ENCODE data around the gene TPRA1. TPM values are rescaled to one million over a fixed set of nuclear protein-coding genes. Genes with fewer than 3 reads are reported as not detected.

The TPRA1 gene
- total RNA-seq, 2 experiments from 2014 or later = 7.5 to 7.8 TPM

- peaks cover 8% of the 10 kb centered on the region for H3K4me1 Mint-ChIP-seq (ENCODE audit: low read depth)
- H3K4me3 Mint-ChIP-seq = no peak overlapping the region
- H3K27ac Mint-ChIP-seq = no peak overlapping the region
- no peaks in the 10 kb centered on the region for H3K36me3 Mint-ChIP-seq (ENCODE audit: low read depth)
- H3K4me3 ChIP-seq (ENCODE audit: low read length) = no peak overlapping the region
- intact Hi-C loops (cut with DNase I, micrococcal nuclease) = loop anchor here (10.0 kb wide), 1 partner anchor 1408 kb away; no protein-coding TSS in a partner anchor
- H3K9me3 Mint-ChIP-seq = no peaks in the 10 kb centered on the region
- TF ChIP-seq CTCF (IDR thresholded peaks at IDR 0.05) = no peak
- CTCF ChIA-PET = no interaction called here
- no peaks in the 10 kb centered on the region for H3K36me3 ChIP-seq (ENCODE audit: insufficient read depth, low read length)
- DNase-seq = no peak
- H3K27ac ChIP-seq (ENCODE audit: low read depth in 1 of 2, low read length in 2 of 2) = no peak overlapping the region
- no peaks in the 10 kb centered on the region for H3K27me3 ChIP-seq (ENCODE audit: control insufficient read depth in 1 of 2, insufficient read depth in 2 of 2, low read length in 2 of 2)
- H3K4me1 ChIP-seq (ENCODE audit: insufficient read depth, low read length) = peaks cover 11% of the 10 kb centered on the region
- ATAC-seq (ENCODE audit: poor library complexity) = no peak
- no peaks in the 10 kb centered on the region for H3K9me3 ChIP-seq (ENCODE audit: control insufficient read depth in 1 of 2, insufficient read depth in 1 of 2, low read length in 2 of 2)
- POLR2A ChIA-PET = no interaction called here
- no peaks in the 10 kb centered on the region for H3K27me3 Mint-ChIP-seq
These were observed 48.0 kb downstream of the TPRA1 start for GRCh38 chr3:127542441-127542952.

- Histone ChIP-seq H3K4me3 (ENCODE audit: low read length) (no peak overlapping the region), H3K27ac (ENCODE audit: low read depth in 1 of 2, low read length in 2 of 2) (no peak overlapping the region), H3K4me1 (ENCODE audit: insufficient read depth, low read length) (peaks cover 4% of the 10 kb centered on the region), H3K36me3 (ENCODE audit: insufficient read depth, low read length) (no peaks in the 10 kb centered on the region), H3K27me3 (ENCODE audit: control insufficient read depth in 1 of 2, insufficient read depth in 2 of 2, low read length in 2 of 2) (peaks cover 0 to 3% of the 10 kb centered on the region in 2 experiments), H3K9me3 (ENCODE audit: control insufficient read depth in 1 of 2, insufficient read depth in 1 of 2, low read length in 2 of 2) (no peaks in the 10 kb centered on the region)
- Mint-ChIP-seq H3K27ac (no peak overlapping the region), H3K4me3 (no peak overlapping the region), H3K9me3 (no peaks in the 10 kb centered on the region), H3K36me3 (ENCODE audit: low read depth) (no peaks in the 10 kb centered on the region), H3K27me3 (no peaks in the 10 kb centered on the region), H3K4me1 (ENCODE audit: low read depth) (peaks cover 4% of the 10 kb centered on the region)
- no peak for TF ChIP-seq CTCF (IDR thresholded peaks at IDR 0.05)
- POLR2A ChIA-PET = no interaction called here
- no peak for DNase-seq
- intact Hi-C loops (cut with DNase I, micrococcal nuclease) = loop anchor here (10.0 kb wide), 1 partner anchor 1407 kb away; no protein-coding TSS in a partner anchor
- no peak for ATAC-seq (ENCODE audit: poor library complexity)
- CTCF ChIA-PET = no interaction called here
These were observed 49.2 kb downstream of the TPRA1 start for GRCh38 chr3:127541320-127541719.

- CTCF ChIA-PET = no interaction called here
- H3K36me3 Mint-ChIP-seq (ENCODE audit: low read depth) = no peaks in the 10 kb centered on the region
- TF ChIP-seq CTCF (IDR thresholded peaks at IDR 0.05) = no peak
- Histone ChIP-seq H3K27ac (ENCODE audit: low read depth in 1 of 2, low read length in 2 of 2) (no peak overlapping the region), H3K36me3 (ENCODE audit: insufficient read depth, low read length) (no peaks in the 10 kb centered on the region), H3K27me3 (ENCODE audit: control insufficient read depth in 1 of 2, insufficient read depth in 2 of 2, low read length in 2 of 2) (peaks cover 0 to 3% of the 10 kb centered on the region in 2 experiments), H3K4me1 (ENCODE audit: insufficient read depth, low read length) (peaks cover 4% of the 10 kb centered on the region), H3K4me3 (ENCODE audit: low read length) (no peak overlapping the region), H3K9me3 (ENCODE audit: control insufficient read depth in 1 of 2, insufficient read depth in 1 of 2, low read length in 2 of 2) (no peaks in the 10 kb centered on the region)
- no peak for DNase-seq
- intact Hi-C loops (cut with DNase I, micrococcal nuclease) = loop anchor here (10.0 kb wide), 1 partner anchor 1405 kb away; no protein-coding TSS in a partner anchor
- no peak overlapping the region for H3K4me3 Mint-ChIP-seq
- H3K27me3 Mint-ChIP-seq = no peaks in the 10 kb centered on the region
- POLR2A ChIA-PET = no interaction called here
- no peak for ATAC-seq (ENCODE audit: poor library complexity)
- H3K9me3 Mint-ChIP-seq = no peaks in the 10 kb centered on the region
- H3K27ac Mint-ChIP-seq = no peak overlapping the region
- H3K4me1 Mint-ChIP-seq (ENCODE audit: low read depth) = peaks cover 5% of the 10 kb centered on the region
These were observed 51.0 kb downstream of the TPRA1 start for GRCh38 chr3:127539366-127540060.

Data from CD4-positive, alpha-beta T cell (primary cell).